HUDEP-2 (cell line): Measurements from ENCODE around the gene KIRREL3.

Experiments used
- DNase-seq, 76 experiments: peaks; one replicate each; lab custom pipeline; 2025; ENCODE audit not compliant: unreplicated experiment in 76 of 76; lab: John Stamatoyannopoulos, UW

KIRREL3 gene

DNA sequence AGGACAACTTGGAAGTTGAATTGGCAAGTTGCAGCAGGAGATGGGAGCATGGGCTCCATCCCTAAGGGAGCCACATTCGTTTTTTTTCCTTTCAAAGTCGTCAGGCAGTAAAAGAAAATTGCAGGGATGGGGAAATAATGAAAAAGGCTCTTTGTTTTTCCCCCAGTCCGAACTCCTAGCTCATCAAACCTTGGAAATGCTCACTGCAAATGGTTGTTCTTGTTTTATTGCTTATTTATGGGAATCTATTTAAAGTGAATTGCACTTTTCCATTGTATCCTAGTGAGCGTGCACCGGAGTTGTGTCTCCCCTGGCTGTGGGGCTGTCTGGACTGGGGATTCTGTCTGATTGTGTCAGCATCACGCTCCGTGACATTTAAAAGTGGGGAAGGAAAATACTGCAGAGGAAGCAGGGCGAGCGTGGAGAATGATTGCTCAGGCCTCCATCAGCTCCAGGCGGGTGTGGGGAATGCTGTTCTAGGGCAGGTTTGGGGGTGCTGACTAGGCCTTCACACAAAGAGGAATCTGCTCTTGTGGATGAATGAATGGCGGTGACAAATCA is 306.4 kb downstream of the KIRREL3 start:
- DNase-seq: no peak

- no peak for DNase-seq
Observed at GRCh38 chr11:126687477-126687876, 313.1 kb downstream of the KIRREL3 start.

DNA sequence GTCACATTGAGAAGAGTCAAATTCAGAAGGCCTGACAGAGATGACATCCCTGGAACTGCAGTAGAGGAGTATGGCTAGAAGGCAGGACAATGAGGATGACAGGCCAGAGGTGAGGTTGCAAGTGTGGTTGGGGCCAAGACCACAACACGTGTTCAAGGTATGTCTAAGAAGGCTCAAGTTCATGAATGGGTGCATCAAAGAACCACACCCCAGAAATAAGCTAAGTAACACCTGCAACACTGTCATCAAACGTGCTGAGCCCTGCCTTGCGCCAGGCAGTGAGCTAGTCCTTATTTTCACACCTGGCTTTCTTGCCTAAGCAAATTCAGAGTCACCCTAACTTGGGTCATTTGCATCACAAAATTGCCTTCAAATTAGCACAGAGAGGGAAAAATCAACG is 313.6 kb downstream of the KIRREL3 start:
- no peak for DNase-seq

- DNase-seq: no peak
Observed at GRCh38 chr11:126683766-126684728, 316.5 kb downstream of the KIRREL3 start.

DNA sequence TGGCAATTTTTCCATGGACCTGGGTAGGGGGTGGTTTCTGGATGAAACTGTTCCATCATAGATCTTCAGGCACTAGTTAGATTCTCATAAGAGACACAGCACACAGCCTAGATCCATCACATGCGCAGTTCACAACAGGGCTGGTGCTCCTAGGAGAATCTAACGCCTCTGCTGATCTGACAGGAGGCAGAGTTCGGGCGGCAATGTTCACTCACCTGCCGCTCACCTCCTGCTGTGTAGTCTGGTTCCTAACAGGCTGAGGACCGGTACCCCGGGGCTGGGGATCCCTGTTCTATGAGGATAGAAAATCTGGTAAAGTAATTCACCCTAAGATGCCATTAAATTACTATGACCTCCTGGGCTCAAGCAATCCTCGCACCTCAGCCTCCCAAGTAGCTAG is 318.0 kb downstream of the KIRREL3 start:
- DNase-seq: no peak

DNA sequence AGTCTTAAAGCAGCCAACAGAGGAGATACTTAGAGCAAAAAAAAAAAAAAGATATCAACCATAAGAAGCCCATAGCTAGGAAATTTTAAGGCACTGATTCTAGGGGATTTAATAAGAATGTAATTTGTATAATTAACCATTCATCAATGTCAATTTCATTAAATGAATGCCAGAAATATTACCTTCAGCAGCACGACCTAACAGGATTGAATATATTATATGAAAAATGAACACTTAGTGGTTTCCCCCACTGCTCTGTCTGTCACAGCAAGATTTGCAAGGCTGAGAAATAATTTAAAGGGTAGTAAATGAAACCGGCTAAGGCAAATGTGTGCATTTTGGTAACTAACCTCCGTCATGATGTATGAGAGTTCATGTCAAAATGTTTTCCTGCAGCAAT is 319.9 kb downstream of the KIRREL3 start:
- no peak for DNase-seq

- DNase-seq: no peak
Observed at GRCh38 chr11:126680131-126680530, 320.4 kb downstream of the KIRREL3 start.

DNA sequence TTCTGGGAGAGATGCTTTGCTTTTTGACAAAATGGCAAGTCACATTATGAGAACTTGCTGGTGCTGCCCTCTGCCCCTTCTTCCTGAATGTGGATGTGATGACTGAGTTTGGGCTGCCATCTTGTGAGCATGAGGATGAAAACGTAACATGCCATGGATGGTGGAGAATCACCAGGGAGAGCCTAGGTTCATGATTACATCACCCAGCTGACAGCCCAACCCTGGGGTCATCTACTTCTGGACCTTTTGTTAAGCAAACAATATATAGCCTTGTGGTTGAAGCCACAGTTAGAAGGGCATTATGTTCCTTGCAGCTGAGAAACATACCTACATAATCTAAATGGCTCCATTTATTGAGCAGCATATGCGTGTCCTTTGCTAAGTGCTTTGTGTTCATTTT is 321.5 kb downstream of the KIRREL3 start:
- DNase-seq: no peak

DNA sequence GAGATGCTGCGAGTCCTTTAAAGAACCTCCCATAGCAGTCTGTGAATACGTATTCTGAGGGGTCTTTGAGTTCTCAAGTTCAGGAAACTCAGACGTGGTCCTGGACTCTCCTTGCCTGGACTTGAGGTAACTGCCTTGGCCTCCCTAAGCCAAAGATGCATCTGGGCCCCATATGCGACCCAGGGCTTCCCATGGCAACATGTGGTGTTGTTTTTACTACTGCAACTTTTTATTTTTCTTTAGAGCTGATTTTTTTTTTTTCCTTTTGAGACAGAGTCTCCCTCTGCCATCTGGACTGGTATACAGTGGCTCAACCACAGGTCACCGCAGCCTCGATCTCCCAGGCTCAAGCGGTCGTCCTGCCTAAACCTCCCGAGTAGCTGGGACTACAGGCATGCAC is 324.0 kb downstream of the KIRREL3 start:
- no peak for DNase-seq

DNA sequence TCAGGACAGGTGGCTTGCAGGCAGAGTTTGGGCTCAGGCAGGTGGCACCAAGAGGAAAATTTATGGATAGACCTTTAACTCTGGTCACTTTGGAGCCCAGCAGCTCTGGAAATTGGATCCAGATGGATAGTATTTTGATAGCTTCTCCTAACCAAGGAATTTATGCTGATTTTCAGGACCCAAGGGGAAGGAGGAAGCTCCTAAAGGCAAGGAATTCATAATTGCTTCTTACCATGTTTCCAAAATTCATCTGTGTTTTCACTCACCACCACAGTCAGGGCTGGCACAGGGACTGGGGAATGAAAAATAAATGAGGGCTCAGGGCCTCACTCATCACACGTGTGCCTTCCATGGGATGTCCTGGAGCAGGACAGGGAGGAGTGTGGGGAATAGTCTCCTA is 327.3 kb downstream of the KIRREL3 start:
- no peak for DNase-seq

DNA sequence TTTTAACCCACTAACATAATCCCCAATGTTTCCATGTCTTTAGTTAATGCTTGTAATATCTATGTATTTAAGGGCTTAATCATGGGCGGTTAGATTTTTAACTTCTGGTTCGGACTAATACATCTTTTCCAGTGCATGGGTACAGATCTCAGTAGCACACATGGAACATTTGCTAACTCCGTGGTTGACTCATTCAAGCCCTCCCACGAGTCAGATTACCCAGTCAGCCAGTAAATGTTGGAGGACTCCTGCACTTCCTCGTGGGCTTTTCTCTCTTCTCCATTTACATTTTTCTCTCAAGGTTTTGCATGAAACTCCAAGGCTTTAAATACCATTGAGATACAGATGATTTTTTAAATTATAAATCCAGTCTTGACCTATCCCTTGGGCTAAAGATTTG is 331.2 kb downstream of the KIRREL3 start:
- no peak for DNase-seq

DNA sequence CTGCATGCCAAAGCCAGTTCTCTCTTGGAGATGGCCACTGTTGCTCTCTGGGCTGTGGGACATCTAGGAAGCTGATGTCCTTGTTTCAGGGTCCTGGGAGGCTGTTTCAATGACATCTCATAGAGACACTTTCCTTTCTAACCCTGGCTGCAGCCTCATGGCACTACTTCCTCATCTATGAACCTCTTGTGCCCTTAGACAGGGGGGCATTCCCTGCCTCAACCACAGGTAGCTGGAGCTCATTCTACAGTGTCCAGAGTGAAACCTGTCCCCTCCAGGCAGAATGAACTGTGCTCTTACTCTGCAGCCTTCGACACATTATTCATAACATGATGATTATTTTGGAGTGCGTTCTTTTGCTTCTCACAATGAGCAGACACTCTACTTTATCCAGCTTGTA is 335.9 kb downstream of the KIRREL3 start:
- no peak for DNase-seq

DNA sequence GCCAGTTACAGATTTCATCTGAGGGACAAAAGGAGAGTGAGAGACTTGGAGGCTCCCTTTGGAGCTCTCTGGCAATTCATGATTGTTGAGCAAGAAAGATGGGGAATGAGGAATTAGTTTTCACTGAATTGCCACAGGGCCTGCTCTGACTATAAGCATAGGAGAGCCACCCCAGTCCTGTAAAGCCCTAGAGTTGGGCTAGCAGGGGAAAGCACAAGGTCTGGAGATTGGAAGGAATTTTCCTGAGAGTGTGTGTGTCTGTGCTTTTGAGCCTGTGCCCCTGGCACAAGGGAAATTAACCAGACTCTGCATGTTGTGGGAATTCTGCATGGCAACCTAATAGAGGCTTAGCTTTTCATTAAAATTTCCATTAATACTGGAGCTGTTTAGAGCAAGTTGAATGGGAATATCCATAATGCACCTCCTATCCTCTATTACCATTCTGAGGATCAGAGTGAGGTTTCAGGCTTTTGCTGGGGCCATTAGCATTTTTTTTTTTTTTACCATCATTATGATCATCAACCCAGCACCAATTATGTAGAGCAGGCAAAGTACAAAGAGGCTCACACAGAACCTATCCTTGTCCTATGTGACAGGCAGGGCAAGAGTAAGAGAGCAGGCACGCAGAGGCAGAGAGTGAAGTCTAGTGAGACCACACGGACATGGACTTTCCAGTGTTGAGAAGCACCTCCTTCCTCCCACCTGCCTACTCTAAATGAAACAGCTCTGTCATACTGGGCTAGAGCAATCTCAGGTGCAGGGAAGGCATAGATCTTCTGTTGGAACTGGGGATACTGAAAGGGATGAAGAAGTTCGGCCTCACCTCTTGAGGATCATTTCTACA is 336.6 kb downstream of the KIRREL3 start:
- no peak for DNase-seq

GRCh38 chr11:126662035-126662790 is 338.4 kb downstream of the KIRREL3 start:
- no peak for DNase-seq

DNA sequence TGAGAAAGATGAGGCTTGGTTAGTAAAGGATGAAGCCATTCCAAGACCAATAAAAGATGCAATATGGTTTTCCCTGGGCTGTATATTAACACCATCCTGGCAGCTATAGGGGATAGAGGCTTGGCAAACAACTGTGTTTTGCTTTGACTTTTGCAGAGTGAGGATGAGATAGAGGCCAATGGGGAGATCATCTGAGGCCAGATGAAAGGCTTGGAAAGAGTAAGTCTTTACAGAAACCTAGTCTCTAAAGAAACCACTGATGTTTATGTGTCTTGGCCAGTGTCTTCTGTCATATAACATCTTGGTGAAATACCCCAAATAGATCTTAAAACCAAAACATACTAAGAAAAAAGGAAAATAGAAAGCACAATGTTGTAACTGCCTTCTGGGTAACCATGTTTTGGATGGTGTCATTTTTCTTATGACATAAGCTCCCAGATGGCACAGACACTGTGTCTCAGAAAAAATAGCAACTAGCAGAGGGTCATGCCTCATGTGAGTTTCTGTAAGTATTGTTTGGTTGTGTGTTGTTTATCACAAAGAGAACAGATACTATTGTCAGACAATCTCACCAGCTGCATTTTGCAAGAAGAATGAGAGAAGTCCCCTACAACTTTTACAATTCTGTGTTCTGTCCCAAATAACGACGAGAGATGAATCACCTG is 339.7 kb downstream of the KIRREL3 start:
- DNase-seq: no peak

DNA sequence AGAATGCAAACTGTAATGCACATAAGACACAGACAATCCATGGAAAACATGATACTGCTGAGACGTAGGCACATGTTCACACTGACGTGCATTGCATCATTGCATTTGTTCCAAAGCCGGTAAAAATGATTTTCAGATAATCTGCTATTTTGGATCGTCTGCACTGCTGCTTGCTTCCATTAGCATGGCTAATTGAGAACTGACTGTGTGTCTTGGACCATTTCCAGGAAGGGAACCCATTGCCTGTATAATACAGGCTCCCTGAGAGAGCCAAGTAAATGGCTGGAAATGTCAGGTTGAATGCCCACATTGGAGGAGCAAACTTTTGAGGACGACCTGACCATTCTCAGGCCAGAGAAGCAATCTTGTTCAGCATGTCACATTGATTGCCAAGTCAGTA is 340.2 kb downstream of the KIRREL3 start:
- no peak for DNase-seq

DNA sequence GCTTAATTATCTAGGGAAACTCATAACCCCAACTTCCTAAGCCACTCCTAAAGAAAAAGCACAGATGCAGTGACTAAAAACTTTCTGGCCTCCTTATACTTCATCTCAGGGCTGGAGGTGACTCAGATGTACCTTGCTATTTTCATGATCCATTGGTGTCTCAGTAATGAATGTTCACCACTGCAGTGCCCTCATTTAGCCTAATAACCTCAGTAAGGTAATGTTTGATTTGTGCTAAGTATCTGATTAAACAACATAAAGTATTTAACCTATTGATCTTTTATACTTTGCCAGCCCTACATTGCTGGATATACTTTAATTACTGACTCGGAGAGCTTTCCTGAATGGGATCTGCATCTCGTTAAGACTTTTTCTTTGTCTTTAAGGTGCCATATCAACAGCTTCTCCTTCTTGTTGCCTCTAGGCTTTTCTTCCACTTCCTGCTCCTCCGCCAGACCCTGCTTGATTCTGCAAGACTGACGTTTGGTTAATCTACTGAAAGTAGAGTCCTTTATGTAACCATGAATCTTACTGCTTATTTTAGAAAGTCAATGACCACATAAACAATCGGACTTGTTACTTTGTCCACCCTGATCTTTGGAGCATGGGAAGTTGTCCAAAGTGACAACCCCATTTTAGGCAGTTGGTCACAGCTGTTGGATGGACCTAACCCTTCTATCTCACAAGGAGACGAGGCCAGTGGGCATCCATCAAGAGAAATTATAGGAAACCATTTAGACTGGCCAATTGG is 342.1 kb downstream of the KIRREL3 start:
- no peak for DNase-seq

GRCh38 chr11:126655807-126656128 is 344.8 kb downstream of the KIRREL3 start:
- DNase-seq: no peak
